Purkinje cell (primary cell): Measurements from ENCODE around the gene TBC1D1. TPM values are rescaled to one million over a fixed set of nuclear protein-coding genes. Genes with fewer than 3 reads are reported as not detected.

Experiments used
- polyA plus RNA-seq: library from polyadenylated mRNA; unstranded; fragments of >200 nt; fragmentation: Nextera tagmentation; gene quantifications from 2 replicates; pipeline ENCODE4 v1.2.1, GENCODE V29; 2014

The TBC1D1 gene, protein sequence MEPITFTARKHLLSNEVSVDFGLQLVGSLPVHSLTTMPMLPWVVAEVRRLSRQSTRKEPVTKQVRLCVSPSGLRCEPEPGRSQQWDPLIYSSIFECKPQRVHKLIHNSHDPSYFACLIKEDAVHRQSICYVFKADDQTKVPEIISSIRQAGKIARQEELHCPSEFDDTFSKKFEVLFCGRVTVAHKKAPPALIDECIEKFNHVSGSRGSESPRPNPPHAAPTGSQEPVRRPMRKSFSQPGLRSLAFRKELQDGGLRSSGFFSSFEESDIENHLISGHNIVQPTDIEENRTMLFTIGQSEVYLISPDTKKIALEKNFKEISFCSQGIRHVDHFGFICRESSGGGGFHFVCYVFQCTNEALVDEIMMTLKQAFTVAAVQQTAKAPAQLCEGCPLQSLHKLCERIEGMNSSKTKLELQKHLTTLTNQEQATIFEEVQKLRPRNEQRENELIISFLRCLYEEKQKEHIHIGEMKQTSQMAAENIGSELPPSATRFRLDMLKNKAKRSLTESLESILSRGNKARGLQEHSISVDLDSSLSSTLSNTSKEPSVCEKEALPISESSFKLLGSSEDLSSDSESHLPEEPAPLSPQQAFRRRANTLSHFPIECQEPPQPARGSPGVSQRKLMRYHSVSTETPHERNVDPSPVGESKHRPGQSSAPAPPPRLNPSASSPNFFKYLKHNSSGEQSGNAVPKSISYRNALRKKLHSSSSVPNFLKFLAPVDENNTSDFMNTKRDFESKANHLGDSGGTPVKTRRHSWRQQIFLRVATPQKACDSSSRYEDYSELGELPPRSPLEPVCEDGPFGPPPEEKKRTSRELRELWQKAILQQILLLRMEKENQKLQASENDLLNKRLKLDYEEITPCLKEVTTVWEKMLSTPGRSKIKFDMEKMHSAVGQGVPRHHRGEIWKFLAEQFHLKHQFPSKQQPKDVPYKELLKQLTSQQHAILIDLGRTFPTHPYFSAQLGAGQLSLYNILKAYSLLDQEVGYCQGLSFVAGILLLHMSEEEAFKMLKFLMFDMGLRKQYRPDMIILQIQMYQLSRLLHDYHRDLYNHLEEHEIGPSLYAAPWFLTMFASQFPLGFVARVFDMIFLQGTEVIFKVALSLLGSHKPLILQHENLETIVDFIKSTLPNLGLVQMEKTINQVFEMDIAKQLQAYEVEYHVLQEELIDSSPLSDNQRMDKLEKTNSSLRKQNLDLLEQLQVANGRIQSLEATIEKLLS (N-terminal part only)
- polyA plus RNA-seq = 15.3 and 19.8 TPM in 2 replicates

DNA sequence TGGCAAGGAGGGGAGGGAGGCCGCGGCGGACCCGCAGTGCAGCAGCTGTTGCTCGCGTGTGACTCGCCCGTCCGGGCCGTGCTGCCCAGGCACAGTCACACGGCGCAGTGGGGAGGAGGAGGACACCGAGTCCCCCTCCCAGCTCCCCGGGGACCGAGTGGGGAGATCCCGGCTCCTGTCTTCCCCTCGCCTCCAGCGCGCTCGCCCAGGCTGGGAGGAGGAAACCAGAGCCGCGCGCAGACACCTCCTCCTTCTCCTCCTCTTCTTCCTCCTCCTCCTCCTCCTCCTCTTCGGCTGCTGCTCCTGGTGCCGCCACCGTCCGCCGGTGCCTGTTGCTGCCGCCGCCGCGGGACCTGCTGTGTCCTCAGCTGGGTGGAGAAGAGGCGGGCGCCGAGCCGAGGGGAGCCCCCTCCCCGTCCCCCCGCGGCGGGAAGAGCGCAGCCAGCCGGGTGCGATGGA lies at the start of gene TBC1D1:
Gene TBC1D1, plus strand, starts transcription at position 284 of the 459 bp plus-strand sequence. CDS start 11,012 bp downstream, outside the sequence.

DNA sequence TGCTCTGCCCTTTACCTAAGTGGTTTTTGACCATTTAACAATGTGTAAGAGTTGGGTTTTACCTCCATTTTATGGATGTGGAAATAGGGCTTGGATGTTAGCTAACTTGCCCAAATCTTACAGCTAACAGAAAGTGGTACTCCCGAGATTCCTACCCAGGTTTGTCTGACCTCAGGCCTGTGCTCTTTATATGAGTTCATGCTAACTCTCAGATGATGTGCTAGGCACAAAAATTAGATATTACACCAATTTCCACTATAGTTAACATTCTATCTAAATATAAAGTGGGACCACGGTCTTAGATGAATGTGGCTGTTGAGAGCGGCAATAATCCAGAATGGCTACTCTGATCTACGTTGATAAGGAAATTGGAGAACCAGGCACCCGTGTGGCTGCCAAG lies 69.2 kb downstream of the TBC1D1 start, which contains the start of gene PTTG2:
Gene PTTG2, plus strand, starts transcription at position 301 of the 400 bp plus-strand sequence. Its CDS starts 37 bp downstream, at position 338.

Other genes starting within 250 kb of the TBC1D1 start
- gene RELL1, start 204.7 kb upstream of the TBC1D1 start, polyA plus RNA-seq = 0.27 and 1.1 TPM in 2 replicates
- 3.5 and 5.2 TPM in 2 replicates for gene PGM2, start 64.4 kb upstream of the TBC1D1 start, polyA plus RNA-seq
- gene PTTG2, start 69.3 kb downstream of the TBC1D1 start, polyA plus RNA-seq = not detected in 2 replicates